Measurements from ENCODE around the gene SEMA5A.

SEMA5A gene

DNA sequence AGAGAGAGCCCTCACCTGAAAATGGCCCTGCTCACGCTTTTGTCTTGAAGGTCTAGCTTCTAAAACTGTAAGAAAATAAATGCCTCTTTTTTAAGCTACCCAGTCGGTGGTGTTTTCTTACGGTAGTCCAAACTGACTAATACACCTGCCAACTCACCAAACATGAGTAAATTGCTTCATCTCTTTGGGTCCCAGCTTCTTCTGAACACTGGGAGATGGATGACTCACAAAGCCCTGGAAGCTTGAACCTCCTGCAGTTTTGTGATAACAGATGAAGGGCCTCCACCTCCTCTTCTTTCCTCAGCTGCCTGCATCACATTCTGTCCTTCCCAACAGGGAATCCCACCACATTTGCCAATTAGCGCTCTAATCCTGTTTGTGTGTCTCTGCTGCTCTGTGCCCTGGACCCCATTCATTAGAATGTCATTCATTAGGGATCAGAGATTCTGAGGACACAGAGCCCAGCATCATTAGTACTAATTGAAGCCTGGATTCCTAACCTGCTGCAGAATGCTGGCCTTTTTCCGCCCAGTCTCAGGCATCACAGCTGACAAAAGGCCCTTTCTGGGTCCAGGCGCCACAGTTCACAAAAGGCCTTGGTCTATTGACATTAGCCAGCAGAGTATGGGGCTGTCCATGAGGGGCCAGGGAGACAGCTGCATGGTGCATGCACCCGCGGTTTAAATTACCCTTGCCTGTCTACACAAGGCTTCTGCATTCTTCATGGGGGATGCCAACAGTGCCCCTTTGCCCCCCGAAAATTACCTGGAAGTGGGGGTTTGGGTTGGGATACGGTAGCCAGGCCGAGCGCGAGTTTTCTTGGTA lies 349.3 kb downstream of the SEMA5A start:
- no peak for DNase-seq

DNA sequence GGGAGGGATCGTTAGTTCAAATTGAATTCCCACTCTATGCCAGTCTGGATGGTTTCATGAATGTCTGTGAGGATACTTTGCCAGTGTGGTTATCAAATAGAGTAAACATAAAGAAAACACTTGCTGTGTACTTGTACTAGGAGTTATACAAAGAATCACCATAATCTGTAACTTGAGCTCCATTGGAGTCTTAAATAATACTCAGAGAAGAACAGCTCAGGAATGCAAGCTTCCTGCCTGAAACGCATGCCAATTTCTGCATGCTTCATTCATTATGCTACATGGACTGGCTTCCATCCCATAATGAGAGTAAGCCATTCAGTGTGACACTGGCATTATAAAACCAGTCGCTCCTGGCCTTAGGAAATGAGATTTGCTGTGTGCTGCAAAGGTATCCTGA lies 351.4 kb downstream of the SEMA5A start:
- no peak for DNase-seq

DNA sequence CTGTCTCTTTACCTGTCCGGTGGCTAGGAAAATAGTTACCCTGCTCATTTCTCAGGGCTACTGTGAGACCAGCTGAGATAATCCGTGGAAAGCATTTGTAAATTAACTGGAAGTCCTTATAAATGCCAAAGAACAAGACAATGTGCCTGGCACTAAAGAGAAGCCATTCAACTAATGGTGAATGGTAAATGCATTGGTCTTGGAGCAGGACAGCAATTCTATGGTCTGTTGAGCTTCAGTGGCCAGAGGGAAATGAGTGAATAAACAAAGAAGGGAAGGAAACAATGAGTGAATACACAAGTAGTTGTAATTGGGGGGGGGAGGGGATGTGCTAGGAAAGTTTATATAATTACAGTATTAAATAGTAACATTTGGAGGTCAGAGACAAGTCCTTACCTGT lies 353.6 kb downstream of the SEMA5A start:
- DNase-seq: no peak

DNA sequence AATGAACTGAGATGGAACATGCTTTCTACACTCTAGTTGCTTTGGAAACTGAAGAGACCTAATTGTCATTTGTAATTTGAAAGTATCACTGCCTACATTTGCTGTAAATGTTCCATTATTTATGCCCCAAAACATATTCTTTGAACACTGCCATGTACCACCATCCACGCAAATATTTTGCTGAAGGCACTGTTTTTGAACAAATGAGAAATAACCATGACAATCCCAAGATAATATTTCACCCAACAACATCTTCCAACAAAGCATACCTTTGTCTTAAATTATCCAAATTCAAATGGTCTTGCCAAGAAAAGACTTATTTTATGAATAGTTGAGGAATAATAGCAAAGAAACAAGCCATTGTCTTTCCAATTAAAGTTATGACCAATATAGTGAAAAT lies 356.2 kb downstream of the SEMA5A start:
- no peak for DNase-seq

DNA sequence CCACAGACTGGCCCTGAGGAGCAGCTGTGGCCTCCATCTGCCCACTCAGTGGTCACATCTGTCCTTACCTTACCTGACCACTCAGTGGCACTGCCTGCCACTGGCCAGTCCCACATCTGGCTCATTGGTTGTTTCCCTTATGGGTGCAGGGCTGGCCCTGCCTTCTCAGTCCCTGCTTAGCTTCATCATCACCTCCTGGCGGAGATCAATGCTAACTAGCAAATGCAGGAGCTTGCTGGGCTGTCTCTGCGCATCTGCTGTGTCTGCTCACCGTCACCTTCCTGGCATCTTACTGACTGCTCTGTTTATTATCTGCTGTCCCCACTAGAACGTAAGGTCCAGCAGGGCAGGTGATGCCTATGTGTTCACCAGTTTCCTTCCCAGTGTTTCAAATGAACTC lies 356.9 kb downstream of the SEMA5A start:
- no peak for DNase-seq

DNA sequence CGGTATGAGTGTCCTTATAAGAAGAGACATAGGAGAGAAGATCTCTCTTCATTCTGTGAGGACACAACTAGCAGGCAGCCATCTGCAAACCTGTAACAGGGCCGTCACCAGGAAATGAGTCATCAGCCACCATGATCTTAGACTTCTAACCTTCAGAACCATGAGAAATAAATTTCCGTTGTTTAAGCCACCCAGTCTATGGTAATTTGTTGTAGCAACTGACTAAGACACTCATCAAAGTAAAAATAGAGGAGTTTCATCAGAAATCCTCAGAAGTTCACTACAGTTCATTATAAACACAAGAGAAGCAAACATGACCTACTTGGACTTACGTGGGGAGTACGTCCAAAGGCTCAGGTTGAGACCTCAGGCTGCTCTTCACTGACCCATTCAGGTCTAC lies 357.7 kb downstream of the SEMA5A start:
- no peak for DNase-seq

DNA sequence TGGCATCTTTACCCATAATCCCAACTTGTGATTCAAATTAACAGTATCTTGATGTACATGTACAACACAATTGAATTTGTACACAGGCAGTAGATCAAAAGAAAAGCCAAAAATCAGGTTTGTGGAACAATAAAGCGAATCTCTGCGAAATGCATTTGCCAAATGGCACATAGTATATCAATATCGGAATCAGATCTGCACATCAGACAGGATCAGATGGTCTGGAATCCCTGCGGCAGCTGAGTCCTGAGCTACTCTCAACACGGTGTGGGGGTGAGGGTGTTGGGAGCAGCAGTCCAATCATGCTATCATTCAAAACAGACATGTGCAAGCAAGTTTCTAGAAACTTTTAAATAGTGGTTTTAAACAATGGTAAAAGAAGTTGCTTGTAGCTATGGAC lies 358.3 kb downstream of the SEMA5A start:
- no peak for DNase-seq

DNA sequence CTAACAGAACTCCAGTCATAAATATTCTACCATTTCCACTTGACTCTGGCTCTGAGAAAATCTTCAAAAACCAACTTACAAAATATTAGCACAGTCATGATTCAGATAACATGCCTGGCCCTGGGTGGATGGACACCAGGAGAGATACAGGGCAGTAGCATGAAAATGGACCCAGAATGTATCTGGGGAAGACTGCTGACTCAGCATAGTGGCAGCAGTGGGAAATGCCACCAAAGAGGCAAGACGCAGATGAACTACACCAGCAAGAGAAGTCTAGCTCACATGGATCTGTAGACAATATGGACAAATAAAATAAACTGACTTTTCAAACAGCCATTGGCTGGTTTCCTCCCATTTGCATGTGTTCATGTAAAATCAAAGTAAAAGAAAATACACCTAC lies 359.8 kb downstream of the SEMA5A start:
- no peak for DNase-seq

DNA sequence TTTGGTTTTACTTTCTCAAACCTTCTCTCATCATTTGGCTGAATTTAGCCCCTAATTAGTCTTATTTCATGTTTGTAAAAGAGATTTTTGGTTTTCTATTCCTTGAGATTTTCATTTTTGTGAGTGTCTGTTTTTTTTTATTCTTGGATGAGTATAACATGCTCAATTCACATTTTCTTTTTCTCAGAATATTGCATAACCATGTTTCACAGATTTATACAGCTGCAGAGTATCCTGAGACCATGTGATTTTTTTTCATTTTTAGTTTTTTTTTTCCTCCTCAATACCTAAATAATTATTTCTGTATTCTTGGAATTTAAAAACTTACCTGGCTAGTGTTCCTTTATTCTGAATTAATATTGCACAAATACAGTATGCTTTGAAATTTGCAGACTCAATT lies 361.9 kb downstream of the SEMA5A start:
- DNase-seq: no peak

DNA sequence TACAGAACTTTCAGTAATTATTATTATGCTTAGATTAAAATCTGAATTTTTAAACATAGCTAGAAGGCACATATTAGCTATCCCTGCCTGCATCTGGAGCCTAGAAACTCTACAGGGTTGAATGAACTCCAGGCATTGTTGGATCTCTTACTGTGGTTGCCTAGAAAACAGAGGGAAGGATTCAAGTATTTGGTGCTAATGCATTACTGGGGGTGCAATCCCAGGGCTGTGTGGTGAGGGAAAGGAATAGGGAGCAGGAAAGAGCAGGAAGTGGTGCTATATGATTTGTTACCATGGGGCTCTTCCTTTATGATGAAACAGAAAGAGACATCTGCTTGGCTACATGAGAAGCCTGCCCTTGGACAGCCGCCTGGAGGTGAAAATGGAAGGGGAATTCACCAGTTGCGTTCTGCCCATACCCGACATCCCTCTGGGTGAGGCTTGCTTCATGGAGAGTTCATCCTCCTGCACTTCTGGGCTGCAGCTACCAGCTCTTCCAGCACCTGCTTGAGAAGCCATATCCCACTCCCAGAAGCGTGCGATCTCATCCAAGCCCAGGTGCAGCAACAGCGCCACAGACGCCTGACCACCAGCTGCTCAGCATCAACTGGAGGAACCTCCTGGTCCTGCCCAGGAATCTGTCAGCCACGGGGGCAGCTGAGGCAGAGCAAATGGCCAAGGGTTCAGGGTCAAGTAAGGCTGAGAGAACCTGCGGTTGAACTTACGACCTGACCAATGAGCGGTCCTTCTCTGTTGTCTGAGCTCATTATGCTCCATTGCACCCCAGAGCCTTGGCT lies 362.8 kb downstream of the SEMA5A start:
- DNase-seq: no peak

DNA sequence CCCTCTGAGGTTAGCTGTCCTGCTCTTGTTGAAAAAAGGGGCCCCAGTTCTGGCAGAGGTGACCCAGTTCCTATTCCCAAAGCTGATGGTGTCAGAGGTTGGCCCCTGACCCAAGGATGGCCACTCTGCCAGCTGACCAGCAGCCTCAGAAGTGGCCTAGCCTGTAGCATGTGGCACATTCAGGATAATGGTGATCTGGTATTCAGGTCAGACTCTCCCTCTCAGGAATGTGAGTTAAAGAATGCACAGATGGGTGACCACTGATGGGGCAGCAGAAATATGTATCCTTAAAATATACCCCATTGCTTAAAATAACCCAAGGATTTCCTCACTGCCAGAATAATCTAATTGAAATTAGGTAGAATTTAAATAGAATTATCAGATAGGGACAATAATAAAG lies 369.2 kb downstream of the SEMA5A start:
- DNase-seq: no peak

DNA sequence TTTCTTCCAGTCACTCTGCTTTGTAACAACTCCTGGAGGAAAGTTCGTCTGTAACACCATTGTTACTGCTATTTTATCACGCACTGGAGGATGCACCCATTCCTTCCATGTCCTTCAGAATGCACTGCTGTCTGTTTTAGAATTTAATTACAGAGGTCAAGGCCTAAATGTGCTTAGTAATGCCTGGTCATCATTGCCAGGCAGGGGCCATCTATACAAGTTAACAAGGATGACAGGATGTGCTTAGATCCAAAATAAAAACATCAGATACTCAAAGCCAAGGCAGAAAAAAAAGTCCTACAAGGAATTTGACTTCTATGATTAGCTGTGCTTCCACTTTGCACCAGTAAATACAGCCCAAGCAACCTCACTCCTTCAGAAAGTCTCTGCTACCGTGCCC lies 371.4 kb downstream of the SEMA5A start:
- DNase-seq: no peak

DNA sequence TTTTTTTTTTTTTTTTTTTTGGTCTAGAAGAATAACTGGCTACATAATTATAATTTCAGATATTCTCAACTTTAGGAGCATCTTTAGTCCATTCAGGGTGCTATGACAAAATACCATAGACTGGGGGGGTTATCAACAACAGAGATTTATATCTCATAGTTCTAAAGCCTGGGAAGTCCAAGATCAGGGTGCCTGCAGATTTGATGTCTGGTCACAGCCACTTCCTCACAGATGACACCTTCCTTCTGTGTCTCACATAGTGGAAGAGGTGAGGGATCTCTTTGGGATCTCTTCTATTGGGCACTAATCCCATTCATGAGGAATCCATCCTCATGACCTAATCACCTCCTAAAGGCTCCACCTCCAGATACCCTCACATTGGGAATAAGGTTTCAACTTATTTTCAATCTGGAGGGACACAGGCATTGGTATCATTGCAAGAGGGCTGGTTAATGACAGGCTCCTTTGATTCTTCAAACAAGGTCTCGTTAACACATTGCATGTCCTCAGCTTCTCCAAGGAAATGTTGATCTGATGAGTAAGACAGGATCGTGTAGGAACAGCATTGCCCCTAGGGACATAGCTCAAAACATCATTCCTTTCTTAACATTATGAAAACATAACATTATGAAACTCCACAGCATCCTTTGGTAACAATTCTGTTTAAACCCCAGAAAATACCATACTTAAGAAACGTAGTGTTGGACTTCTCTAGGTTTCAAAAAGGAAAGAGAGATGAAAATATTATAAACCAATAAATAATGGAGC lies 372.4 kb downstream of the SEMA5A start:
- no peak for DNase-seq

DNA sequence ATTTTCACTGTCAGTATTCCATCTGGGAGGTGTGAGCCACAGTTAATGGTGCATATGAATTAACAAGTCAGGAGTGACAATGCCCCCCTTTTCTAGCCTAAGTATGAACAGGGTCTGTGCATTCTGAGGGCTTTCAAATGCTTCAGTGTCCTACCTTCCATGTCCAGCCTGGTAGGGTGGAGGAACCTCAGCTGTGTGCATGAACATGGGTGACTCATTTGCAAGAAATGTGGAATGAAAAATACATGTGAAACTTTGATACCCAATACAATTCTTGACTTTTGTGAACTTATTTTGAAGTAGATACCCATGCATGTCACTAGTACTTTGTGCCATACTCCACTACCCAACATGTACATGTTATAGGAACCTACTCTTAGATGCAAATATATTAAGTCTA lies 375.8 kb downstream of the SEMA5A start:
- no peak for DNase-seq

DNA sequence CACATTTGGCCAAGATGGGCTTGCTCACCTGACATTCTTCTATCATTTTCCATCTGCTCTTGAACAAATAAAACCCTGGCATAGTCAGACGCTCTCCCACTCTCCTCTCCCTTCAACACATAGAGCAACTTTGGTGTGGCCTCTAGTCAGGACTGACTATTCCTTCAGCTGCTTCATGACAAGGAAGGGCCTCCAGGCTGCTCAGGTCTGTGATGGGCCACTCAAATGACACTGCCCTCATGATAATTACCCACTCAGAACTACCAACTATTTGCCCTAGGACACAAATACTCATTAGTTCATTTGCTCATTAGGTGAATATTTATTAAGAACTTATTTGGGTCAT lies 376.3 kb downstream of the SEMA5A start:
- no peak for DNase-seq

DNA sequence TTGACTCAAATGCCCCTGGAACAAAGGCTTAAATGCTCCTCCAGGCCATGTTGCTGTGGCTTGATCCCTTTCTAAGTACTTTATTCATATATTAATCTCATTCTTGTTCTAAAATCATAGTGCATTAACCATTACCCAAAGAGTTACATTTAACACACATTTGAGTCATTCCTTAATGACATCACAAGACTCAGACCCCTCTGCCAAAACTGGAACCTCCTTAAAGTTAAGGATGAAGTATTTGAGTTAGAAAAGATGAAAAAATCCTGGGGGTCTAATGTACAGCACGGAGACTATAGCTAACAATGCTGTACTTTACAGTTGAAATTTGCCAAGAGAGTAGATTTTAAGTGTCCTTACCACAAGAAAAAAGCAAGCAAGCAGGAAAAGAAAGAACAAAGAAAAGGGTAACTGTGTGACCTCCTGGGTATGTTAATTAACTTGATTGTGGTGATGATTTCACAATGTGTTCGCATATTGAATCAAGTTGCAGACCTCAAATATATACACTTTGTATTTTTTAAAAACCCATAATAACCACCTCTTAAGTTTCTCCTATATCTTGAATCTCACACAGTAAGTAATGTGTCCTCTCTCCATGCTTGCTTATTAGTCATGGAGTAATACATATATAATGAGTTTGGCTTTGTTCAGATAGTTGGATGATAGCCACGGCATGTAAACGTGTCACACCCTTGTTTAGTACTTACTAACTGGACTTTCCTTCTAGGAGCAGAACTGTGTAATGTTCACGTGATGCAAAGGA lies 376.9 kb downstream of the SEMA5A start:
- no peak for DNase-seq

DNA sequence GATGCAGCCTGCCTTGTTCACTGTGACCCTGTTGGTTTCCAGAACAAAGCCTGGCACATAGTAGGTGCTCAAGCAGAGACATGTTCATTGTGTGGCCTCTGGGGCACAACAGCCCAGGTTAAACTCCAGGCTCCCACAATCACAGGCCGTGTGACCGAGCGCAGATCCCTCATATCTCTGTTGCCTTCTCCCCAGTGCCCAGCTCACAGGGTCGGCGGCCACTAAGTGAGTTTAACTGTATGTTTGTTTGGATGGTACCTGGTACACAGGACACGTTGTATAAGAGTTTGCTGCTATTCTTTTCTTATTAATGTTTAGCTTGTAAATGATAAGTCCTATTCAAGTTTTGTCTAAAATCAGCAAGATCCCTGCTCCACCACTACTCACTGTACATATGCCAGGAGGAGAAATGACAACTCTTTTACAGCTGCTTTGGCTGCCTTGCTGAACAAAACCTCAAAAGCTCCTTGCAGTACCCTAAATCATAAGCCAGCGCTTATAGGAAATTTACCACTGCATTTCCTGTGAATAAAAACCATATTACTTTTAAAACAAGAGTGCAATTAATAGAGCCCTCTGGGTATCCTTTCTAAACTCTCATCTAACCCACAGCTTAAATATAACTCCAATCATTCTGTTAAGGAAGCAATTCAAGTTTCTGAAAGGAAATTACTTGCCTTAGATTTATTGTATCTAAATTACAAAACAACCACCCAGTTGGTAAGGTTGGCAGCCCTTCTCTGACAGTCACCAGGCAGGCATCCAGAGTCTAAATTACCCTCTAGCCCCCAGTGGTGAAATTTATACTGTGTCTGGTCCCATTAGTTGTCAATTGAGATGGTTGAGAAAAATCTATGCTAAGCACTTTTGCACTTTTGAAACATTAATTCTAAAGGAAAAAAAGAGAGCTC lies 379.4 kb downstream of the SEMA5A start:
- no peak for DNase-seq

DNA sequence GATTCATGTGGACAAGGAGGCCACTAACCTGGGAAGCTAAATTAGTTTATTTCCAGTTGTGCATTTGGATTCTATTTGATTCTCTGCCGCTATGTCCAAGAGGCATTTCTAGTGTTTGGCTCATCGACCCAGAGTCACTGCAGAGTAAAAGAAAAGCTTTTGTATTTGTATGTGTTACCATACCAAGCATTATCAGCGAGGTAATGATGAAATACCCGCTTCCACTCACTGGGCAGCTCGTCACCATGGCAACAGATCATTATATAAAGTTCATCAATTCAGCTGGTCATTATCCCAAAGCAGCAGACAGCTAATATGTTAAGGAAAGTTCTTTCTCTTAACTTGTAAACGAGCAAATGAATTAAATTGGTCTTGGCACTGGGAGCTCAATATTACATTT lies 380.3 kb downstream of the SEMA5A start:
- no peak for DNase-seq

DNA sequence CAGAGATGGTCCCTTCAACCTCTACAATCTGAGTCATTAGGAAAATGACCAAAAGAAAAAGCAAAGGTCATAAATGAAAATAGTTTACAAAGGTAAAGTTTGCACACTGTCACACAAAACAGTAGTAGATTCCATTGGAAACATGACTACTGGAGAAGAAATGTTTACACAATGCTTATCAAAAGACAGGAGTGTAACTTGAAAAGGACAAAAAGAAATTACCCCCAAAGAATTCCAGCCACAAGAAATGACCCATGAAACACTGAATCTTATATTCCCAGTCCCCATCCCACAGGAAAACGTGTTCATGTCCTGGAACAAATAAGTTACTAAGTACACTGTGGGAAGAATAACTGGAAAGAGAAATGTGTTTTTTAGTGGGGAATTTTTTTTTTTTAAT lies 385.1 kb downstream of the SEMA5A start:
- no peak for DNase-seq

DNA sequence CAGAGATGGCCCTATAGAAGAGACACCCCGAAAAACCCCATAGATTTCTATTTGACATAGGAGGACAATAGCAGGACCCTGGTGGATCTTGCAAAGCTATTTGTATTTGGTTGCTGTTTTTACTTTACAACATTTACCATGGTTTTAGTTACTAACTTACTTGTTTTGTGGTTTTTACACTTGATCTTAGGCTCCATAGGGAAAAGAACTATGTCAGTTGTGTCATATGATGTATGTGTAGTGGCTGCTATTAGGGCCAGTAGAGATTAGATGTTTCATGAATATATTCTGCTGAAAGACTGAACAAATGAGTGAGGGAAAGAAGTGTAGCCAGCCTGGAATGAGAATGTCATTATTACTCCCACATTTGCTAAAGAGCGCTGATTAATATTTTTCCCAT lies 388.1 kb downstream of the SEMA5A start:
- DNase-seq: no peak

DNA sequence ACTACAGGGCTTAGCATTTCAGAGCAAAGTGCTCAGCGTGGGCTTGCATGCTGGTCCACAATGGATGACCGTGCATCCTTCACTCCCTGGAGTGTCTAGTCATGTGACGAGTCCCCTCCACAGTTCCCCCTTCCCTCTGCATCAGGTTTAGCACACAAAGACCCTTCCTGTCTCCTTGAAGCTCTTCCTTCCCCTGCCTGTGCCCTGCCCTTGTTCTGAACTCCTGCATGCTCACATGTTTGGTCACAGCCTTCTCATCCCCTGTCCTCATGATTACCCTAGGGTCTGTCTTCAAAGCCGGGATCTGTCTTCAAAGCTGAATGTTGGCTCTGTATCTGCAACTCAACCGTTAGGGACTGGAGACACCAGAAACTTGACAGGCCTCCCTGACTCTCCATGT lies 388.9 kb downstream of the SEMA5A start:
- DNase-seq: no peak

DNA sequence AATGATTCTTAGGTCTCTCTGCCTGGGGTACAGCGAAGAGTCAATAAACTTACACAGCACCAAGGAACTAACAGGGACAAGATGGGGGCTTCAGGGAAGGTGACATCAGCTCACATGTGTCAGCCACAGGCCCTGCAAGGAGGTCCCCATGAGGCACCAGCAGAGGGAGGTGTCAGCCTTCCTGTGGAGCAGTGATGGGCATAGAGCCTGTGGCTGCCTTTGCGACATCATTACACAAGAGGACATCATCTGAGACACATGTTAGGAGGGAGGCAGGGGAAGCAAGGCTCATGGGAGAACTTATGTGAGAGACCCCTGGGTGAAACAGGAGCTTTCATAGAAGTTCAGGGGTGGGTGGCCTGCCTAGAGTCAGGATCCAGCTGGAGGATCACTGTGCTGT lies 389.6 kb downstream of the SEMA5A start:
- no peak for DNase-seq
